Stimulated activated naive CD8-positive, alpha-beta T cell treated with anti-CD3 and anti-CD28 coated beads, Interleukin-15, amount 100 ng/mL, for 72 hours (primary cell): ENCODE data around the gene RAD51.

ENCODE experiments used
- ATAC-seq: fragments of 150-1000 bp; cut with Tn5 transposase; 2 replicates; pipeline ENCODE4 v1.10.0; 2021; ENCODE audit warnings: mild to moderate bottlenecking, moderate library complexity
- DNase-seq, 2 donors: peaks; one replicate each; pipeline ENCODE4 v3.0.0; 2021 to 2022
- H3K27ac Mint-ChIP-seq, 2 donors: one replicate each; pipeline ENCODE4 v1.8.0; 2022; ENCODE audit warnings: mild to moderate bottlenecking in 2 of 2, mixed read lengths in 2 of 2, moderate library complexity in 2 of 2
- H3K27me3 Mint-ChIP-seq: one replicate; pipeline ENCODE4 v1.8.0; 2022; ENCODE audit warnings: mixed read lengths
- H3K4me1 Mint-ChIP-seq: one replicate; pipeline ENCODE4 v1.8.0; 2022; ENCODE audit warnings: mild to moderate bottlenecking, mixed read lengths
- H3K4me3 Mint-ChIP-seq, 2 donors: one replicate each; pipeline ENCODE4 v1.8.0; 2022; ENCODE audit warnings: mild to moderate bottlenecking in 2 of 2, mixed read lengths in 2 of 2, moderate library complexity in 1 of 2
- H3K9me3 Mint-ChIP-seq, 2 donors: one replicate each; pipeline ENCODE4 v1.8.0; 2022; ENCODE audit warnings: mixed read lengths in 2 of 2

Gene RAD51

DNA sequence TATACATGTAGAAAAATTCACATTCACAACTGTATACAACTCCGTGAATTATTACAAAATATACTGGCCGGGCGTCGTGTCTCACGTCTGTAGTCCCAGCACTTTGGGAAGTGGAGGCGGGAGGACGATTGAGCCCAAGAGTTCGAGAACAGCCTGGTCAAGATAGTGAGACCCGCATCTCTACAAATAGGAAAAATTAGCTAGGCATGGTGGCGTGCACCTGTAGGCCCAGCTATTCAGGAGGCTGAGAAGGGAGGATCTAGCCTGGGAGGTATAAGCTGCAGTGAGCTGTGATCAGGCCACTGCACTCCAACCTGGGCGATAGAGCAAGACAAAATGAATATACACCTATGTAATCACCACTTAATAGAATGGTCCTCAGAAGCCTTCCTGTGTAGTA lies 1.3 kb downstream of the RAD51 start:
- ATAC-seq (no peak), DNase-seq (no peak)
- peaks cover 32% of the 10 kb centered on the region for H3K4me1 Mint-ChIP-seq
- H3K9me3 Mint-ChIP-seq = no peaks in the 10 kb centered on the region
- no peaks in the 10 kb centered on the region for H3K27me3 Mint-ChIP-seq
- no peak overlapping the region for H3K27ac Mint-ChIP-seq
- peak overlapping the region; percentile 98 for H3K4me3 Mint-ChIP-seq

DNA sequence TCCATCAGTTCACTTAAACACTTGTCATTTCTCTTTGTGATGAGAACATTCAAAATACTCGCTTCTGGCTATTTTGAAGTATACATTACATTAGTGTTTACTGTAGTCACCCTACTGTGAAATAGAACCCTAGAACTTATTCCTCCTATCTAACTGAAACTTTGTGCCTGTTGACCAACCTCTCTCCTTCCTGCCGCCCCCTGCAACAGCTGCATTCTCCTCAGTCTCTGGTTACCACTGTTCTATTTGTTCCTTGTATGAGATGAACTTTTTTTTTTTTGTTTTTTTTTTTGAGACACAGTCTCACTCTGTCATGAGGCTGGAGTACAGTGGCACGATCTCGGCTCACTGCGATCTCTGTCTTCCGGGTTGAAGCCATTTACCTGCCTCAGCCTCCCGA lies 2.9 kb downstream of the RAD51 start:
- peaks cover 32% of the 10 kb centered on the region for H3K4me1 Mint-ChIP-seq
- no peak overlapping the region for H3K4me3 Mint-ChIP-seq
- peak overlapping the region in 1 of 2 donors; percentile 45 for H3K27ac Mint-ChIP-seq
- no peak for ATAC-seq
- DNase-seq = no peak
- H3K27me3 Mint-ChIP-seq = no peaks in the 10 kb centered on the region
- H3K9me3 Mint-ChIP-seq = no peaks in the 10 kb centered on the region

DNA sequence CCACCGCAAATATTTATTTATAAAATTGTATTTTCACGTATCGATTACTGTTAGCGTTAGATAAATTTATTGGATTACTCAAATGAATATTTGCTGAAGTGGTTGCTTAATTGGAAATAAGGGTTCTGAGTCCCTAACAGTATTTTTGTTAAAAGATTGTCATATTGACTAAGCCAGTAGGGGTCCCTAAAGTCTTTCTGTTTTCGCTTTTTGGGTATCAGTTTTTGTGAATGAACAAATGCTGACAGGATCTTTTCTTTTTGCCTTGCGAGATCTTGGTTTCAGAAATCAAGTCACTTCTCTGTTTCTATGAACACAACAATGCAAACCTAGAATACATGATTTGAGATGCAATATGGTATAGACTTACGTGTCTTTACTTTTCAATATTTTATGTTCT lies 7.1 kb downstream of the RAD51 start:
- ATAC-seq = no peak
- peaks cover 10% of the 10 kb centered on the region for H3K4me1 Mint-ChIP-seq
- no peak overlapping the region for H3K4me3 Mint-ChIP-seq
- no peak overlapping the region for H3K27ac Mint-ChIP-seq
- DNase-seq = no peak
- no peaks in the 10 kb centered on the region for H3K27me3 Mint-ChIP-seq
- H3K9me3 Mint-ChIP-seq = no peaks in the 10 kb centered on the region

DNA sequence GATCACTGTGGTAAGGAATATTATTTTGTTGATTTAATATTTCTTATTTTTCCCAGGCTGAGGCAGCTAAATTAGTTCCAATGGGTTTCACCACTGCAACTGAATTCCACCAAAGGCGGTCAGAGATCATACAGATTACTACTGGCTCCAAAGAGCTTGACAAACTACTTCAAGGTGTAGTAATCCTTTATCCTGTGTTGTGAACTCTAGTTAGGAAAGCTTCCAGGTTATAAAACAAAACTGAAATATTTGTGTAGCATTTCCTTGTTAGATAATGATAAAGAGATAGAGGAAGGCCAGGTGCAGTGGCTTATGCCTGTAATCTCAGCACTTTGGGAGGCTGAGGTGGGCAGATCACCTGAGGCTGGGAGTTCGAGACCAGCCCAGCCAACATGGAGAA lies 11.1 kb downstream of the RAD51 start:
- no peaks in the 10 kb centered on the region for H3K27me3 Mint-ChIP-seq
- ATAC-seq (no peak), DNase-seq (no peak)
- H3K4me3 Mint-ChIP-seq = no peak overlapping the region
- no peaks in the 10 kb centered on the region for H3K9me3 Mint-ChIP-seq
- H3K4me1 Mint-ChIP-seq = no peaks in the 10 kb centered on the region
- no peak overlapping the region for H3K27ac Mint-ChIP-seq

DNA sequence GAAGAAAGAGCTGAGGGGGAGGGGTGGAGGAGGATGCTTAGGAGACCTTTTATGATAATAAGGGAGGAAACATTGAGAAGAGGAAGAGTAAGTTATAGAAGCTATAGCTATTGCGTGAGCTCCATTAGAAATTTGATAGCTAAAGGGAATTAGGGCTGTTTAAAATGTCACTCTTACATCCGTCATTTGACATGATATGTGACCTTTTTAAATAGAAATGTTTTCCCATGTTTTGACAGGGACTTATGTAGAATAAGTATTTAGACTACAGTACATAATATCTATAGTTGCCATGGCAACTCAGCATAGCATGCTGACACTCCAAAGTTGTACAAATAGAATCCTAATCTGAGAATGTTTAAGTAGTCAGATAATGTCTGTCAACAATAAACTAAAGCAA lies 19.2 kb downstream of the RAD51 start:
- ATAC-seq = no peak
- Mint-ChIP-seq H3K9me3 (no peaks in the 10 kb centered on the region), H3K27me3 (no peaks in the 10 kb centered on the region), H3K4me3 (no peak overlapping the region), H3K4me1 (no peaks in the 10 kb centered on the region), H3K27ac (peak overlapping the region in 1 of 2 donors; percentile 83)
- no peak for DNase-seq

DNA sequence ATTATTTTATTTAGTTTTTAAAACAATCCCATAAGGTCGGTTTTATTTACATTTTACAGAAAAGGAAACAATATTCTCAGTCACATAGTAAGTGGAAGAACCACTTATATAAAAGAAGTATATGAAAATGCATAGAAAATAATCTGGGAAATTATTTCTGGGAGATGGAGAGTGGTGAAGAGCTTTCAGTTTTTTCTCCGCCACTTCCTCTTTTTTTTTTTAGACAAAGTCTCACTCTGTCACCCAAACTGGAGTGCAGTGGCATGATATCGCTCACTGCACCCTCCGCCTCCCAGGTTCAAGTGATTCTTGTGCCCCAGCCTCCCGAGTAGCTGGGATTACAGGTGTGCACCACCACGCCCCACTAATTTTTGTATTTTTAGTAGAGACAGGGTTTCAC lies 21.2 kb downstream of the RAD51 start:
- ATAC-seq = no peak

DNA sequence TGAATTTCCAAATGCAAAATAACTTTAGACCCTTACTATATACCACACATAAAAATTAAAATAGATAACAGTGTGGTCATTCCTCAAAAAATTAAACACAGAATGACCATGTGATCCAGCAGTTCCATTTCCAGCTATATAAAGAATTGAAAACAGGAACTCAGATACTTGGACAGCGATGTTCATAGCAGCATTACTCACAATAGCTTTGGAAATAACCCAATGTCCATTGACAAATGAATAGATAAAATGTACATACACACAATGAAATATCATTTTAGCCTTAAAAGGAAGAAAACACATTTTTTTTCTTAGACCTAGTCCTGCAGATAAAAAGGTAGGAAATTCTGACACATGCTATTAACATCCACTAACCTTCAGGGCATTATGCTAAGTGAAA lies 26.7 kb downstream of the RAD51 start:
- DNase-seq (no peak), ATAC-seq (no peak)
- no peak overlapping the region for H3K4me3 Mint-ChIP-seq
- H3K27ac Mint-ChIP-seq = no peak overlapping the region
- H3K27me3 Mint-ChIP-seq = no peaks in the 10 kb centered on the region
- H3K4me1 Mint-ChIP-seq = peaks cover 23% of the 10 kb centered on the region
- H3K9me3 Mint-ChIP-seq = no peaks in the 10 kb centered on the region

More for the DNA sequence above, 21.2 kb downstream of the RAD51 start:
- H3K27ac Mint-ChIP-seq = no peak overlapping the region
- H3K4me1 Mint-ChIP-seq = peaks cover 6% of the 10 kb centered on the region
- no peak for DNase-seq
- H3K9me3 Mint-ChIP-seq = no peaks in the 10 kb centered on the region
- H3K27me3 Mint-ChIP-seq = no peaks in the 10 kb centered on the region
- H3K4me3 Mint-ChIP-seq = no peak overlapping the region

DNA sequence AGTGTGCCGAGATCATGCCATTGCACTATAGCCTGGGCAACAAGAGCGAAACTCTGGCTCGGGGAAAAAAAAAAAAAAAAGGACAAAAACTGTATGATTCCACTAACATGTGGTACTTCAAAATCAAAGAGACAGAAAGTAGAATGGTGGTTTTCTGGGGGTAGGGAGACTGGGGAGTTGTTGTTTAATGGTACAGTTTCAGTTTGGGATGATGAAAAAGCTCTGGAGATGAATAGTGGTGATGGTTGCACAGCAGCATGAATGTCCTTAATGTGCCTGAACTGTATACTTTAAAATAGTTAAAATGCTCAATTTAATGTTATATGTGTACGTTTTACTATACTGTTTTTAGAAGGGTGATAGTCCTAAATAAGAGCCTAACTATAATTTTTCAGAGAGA lies 27.4 kb downstream of the RAD51 start:
- Mint-ChIP-seq H3K27me3 (no peaks in the 10 kb centered on the region), H3K9me3 (no peaks in the 10 kb centered on the region), H3K27ac (no peak overlapping the region), H3K4me3 (peak overlapping the region in 1 of 2 donors; percentile 6), H3K4me1 (peaks cover 23% of the 10 kb centered on the region)
- DNase-seq (no peak), ATAC-seq (peak; percentile 61)

DNA sequence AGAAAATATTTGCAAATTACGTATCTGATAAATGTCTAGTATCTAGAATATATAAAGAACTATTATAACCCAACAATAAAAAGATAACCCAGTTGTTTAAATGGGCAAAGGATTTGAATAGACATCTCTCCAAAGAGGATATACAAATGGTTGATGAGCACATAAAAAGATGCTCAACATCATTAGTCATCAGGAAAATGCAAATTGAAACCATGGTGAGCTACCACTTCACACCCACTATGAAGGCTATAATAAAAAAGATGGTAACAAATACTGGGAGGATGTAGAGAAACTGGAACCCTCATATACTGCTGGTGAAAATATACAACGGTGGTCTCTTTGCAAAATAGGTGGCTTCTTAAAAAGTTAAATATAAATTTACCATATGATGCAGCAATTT lies 28.0 kb downstream of the RAD51 start:
- H3K4me3 Mint-ChIP-seq = no peak overlapping the region
- no peak overlapping the region for H3K27ac Mint-ChIP-seq
- H3K4me1 Mint-ChIP-seq = peaks cover 23% of the 10 kb centered on the region
- ATAC-seq (peak; percentile 76), DNase-seq (no peak)
- no peaks in the 10 kb centered on the region for H3K9me3 Mint-ChIP-seq
- no peaks in the 10 kb centered on the region for H3K27me3 Mint-ChIP-seq

DNA sequence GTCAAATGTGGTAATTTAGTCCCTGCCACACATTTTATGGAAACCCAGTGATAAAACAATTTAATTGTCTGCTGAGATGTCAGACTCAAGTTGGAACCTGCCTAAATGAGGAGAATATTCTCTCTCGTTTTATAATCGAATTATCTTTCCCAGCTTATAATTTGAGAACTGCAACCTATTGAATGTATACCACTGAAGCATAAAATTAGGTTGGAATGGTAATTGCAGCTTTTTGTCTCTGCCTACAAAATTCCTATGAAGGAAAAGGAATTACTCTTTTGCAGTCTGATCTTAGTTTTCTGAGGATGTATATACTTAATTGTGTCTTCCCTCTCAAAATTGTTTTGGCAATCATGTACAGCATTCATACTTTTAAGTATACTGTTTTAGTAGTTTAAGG lies 28.9 kb downstream of the RAD51 start:
- Mint-ChIP-seq H3K9me3 (no peaks in the 10 kb centered on the region), H3K27me3 (no peaks in the 10 kb centered on the region), H3K4me1 (peaks cover 23% of the 10 kb centered on the region), H3K4me3 (no peak overlapping the region), H3K27ac (no peak overlapping the region)
- no peak for ATAC-seq
- no peak for DNase-seq

DNA sequence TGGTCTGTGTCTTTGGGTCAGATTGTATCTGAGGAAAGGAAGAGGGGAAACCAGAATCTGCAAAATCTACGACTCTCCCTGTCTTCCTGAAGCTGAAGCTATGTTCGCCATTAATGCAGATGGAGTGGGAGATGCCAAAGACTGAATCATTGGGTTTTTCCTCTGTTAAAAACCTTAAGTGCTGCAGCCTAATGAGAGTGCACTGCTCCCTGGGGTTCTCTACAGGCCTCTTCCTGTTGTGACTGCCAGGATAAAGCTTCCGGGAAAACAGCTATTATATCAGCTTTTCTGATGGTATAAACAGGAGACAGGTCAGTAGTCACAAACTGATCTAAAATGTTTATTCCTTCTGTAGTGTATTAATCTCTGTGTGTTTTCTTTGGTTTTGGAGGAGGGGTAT lies 36.1 kb downstream of the RAD51 start:
- Mint-ChIP-seq H3K4me1 (peaks cover 11% of the 10 kb centered on the region), H3K9me3 (no peaks in the 10 kb centered on the region), H3K4me3 (no peak overlapping the region), H3K27me3 (no peaks in the 10 kb centered on the region), H3K27ac (peak overlapping the region; percentile 16 to 31)
- ATAC-seq (no peak), DNase-seq (no peak)

DNA sequence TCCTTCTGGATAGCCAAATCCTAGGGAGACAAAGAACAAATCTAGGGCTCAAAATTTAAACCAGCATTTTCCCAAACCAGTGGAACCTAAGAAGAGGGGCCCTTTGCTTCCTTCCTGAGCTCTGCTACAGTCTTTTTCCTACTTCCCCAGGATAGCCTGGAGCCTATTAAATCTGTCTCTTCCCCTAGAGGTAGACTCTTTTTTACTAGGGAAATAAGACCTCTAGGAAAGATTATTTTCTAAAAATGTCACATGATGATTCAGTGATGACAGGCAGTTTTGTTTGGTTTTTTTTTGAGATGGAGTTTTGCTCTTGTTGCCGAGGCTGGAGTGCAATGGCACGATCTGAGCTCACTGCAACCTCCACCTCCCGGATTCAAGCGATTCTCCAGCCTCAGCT lies 41.6 kb downstream of the RAD51 start:
- DNase-seq (no peak), ATAC-seq (no peak)
- Mint-ChIP-seq H3K4me1 (peaks cover 3% of the 10 kb centered on the region), H3K27me3 (no peaks in the 10 kb centered on the region), H3K9me3 (no peaks in the 10 kb centered on the region), H3K27ac (peak overlapping the region; percentile 13 to 19), H3K4me3 (no peak overlapping the region)

DNA sequence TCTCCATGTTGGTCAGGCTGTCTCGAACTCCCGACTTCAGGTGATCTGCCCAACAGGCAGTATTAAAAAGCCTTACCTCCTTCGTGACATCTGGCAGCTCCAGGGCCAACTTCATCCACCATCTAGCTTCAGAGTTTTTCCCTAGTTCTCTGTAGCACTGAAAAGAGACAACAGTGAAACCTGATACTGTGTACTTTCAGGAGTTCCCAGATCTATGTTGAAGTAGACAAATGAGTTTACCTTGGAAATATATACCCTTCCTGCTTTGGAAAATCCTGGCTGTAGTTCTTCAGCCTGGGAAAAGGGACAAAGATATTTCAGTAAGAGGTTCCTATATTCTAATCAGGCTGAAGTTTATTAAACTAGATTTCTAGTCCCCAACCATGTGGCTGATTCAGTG lies 42.1 kb downstream of the RAD51 start:
- H3K4me1 Mint-ChIP-seq = no peaks in the 10 kb centered on the region
- DNase-seq (no peak), ATAC-seq (no peak)
- H3K4me3 Mint-ChIP-seq = no peak overlapping the region
- no peak overlapping the region for H3K27ac Mint-ChIP-seq
- H3K27me3 Mint-ChIP-seq = no peaks in the 10 kb centered on the region
- H3K9me3 Mint-ChIP-seq = no peaks in the 10 kb centered on the region

DNA sequence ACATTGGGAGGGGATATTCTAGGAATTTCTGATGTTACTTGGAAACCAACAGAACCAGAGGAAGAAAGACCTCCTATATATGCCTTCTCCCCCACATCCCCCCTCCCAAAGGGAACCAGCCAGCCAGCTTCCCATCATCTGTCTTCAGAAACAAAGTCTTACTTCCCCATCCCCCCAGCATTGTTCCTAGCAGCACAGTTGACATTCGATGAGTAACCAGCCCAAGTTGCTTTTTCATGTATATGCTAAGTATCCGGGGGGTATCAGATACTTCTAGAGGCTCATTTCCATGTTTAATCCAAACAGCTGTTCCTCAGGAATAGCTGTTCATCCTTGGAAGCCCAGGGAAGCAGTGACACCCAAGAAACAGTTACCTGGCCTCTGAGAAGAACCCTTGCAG lies 44.1 kb downstream of the RAD51 start:
- no peak overlapping the region for H3K4me3 Mint-ChIP-seq
- DNase-seq (no peak), ATAC-seq (no peak)
- H3K27ac Mint-ChIP-seq = no peak overlapping the region
- no peaks in the 10 kb centered on the region for H3K9me3 Mint-ChIP-seq
- H3K4me1 Mint-ChIP-seq = peaks cover 17% of the 10 kb centered on the region
- no peaks in the 10 kb centered on the region for H3K27me3 Mint-ChIP-seq

DNA sequence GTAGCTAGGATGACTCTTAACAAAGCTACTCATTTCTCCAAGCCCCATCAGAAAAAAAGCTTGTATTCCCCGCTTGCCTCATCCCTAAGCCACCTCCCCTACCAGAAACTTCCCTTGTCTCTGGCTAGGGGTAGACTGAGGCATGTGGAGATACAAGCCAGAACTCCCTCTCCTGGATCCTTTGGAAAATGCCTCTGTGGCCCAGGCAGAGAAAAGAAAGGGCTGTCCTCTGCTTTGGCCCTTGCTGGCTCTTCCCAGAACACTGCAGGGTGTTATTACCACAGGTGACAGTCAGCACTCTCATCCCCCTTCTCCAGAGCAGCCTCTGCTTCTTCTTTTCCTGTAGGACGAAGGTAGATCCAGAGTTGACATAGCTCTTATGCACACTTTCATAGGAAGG lies 44.9 kb downstream of the RAD51 start:
- DNase-seq (no peak), ATAC-seq (no peak)
- H3K4me3 Mint-ChIP-seq = no peak overlapping the region
- H3K4me1 Mint-ChIP-seq = peaks cover 25% of the 10 kb centered on the region
- no peaks in the 10 kb centered on the region for H3K27me3 Mint-ChIP-seq
- H3K9me3 Mint-ChIP-seq = no peaks in the 10 kb centered on the region
- H3K27ac Mint-ChIP-seq = peak overlapping the region in 1 of 2 donors; percentile 48

DNA sequence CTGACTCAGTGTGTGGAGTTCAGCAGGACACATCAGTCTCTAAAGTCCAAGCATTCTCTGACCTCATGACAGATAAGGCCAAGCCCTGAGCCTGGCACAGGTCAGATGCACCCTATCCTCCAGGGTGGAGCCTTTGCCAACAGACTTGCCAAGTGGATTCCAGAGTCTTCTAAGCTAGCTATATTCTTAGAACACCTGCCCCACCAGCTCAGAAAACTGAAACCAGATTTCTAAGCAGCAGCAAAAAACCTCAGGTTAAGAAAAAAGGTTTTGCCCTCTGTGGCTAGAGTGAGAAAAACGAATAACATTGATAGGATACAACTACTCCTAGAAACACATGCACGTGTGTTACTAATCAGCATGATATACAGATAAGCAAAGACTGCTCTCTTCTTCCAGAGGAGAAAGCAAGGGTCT lies 48.5 kb downstream of the RAD51 start:
- Mint-ChIP-seq H3K27me3 (no peaks in the 10 kb centered on the region), H3K27ac (peak overlapping the region in 1 of 2 donors; percentile 46), H3K4me1 (peaks cover 41% of the 10 kb centered on the region), H3K4me3 (peak overlapping the region in 1 of 2 donors; percentile 57), H3K9me3 (no peaks in the 10 kb centered on the region)
- DNase-seq (peak in 1 of 2 donors; percentile 41), ATAC-seq (peak; percentile 63)

DNA sequence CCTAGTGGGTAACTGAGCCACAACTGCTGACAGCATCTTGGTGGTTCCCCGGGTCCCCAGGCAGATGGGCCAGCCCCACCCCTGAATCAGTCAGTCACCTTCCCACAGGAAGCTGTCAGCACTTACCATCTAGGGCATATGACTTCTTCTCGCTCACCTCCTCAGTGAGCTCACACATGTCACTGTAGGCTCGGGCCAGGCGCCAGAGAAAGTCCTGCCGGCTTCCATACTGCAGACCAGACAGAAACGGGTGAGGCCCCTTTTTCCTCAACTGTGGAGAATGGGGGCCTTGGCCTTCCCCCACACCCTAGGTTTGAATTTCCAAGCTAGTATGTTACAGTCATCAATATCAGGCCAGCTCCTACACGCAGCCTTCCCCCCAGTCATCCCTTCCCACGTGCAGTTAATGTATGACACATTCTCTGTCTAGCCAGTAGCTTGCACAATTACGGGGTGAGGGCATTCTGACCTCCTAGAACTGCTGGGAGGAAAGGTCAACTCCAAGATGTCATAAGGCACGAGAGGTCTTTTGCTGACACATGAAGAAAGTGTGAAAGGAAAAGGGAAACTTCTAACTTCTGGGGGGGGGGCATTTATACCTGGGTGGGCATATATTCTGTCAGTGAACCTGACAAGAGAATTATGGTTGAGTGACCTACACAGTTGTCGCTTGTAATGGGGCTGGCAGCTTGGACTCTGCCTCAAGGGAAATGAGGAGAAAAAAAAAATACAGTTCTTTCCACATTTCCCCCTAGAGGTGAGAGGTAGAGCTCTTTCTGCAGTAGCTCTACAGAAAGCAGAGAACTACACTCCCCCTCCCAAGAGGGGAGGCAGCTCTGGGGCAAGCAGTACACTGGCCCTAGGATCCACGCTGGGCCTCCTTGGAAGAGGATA lies 49.2 kb downstream of the RAD51 start:
- Mint-ChIP-seq H3K4me1 (peaks cover 41% of the 10 kb centered on the region), H3K27me3 (no peaks in the 10 kb centered on the region), H3K9me3 (no peaks in the 10 kb centered on the region), H3K27ac (peak overlapping the region; percentile 72 to 80), H3K4me3 (peak overlapping the region; percentile 41 to 57)
- DNase-seq = peak in 1 of 2 donors; percentile 72
- ATAC-seq = peak; percentile 97
